Measurements from ENCODE around the gene ARID1B.

GRCh38 chr6:157068691-157069324, 291.6 kb downstream of the ARID1B start:
- TF ChIP-seq POLR2A (IDR thresholded peaks at IDR 0.05), result no peak
- no peak for TF ChIP-seq CTCF (IDR thresholded peaks at IDR 0.05)
